HCT116 (cell line): Measurements from ENCODE around the gene LYPD3. TPM values are rescaled to one million over a fixed set of nuclear protein-coding genes. Genes with fewer than 3 reads are reported as not detected.

Source experiments
- ATAC-seq: fragments of 200-7000 bp; cut with Tn5 transposase; 2 replicates; pipeline ENCODE4 v1.9.1; 2020; ENCODE audit warnings: mild to moderate bottlenecking, moderate library complexity
- BruUV-seq: library from RNA; stranded (reverse); fragments of 400-500 nt; replicated peaks from 2 replicates; lab custom pipeline; 2021; lab: Mats Ljungman, UMichigan
- CTCF ChIA-PET: fragments of 300-600 bp; sonication (Branson Sonifier 250); formaldehyde crosslinking; loops from one replicate; lab custom pipeline; 2021; ENCODE audit warnings: antibody characterized with exemption; lab: Charles Lee
- POLR2A ChIA-PET: fragments of 300-600, 350-600 bp; sonication (Branson Sonifier 250); formaldehyde crosslinking; loops from one replicate; lab custom pipeline; 2021; ENCODE audit warnings: antibody characterized with exemption; lab: Charles Lee
- RAD21 ChIA-PET, 2 experiments: fragments of 300-600 bp; sonication (Branson Sonifier 250); formaldehyde crosslinking; loops; one replicate each; lab custom pipeline; 2023; ENCODE audit warnings: low total read pairs in 2 of 2; ENCODE audit not compliant: uncharacterized antibody in 2 of 2, unreplicated experiment in 2 of 2, low non-redundant PET in 1 of 2; lab: Charles Lee
- DNase-seq: peaks from one replicate; pipeline ENCODE4 v3.0.0-alpha.2; 2010; ENCODE audit warnings: low read depth, low spot score
- H2AFZ ChIP-seq: fragments of 200-600 bp; shearing (Covaris generic), sonication (generic); 2 replicates; pipeline ENCODE4 v1.6.1; 2017; ENCODE audit warnings: low read depth, mixed run types, mixed read lengths, antibody characterized with exemption, low read length; ENCODE audit not compliant: poor library complexity, severe bottlenecking
- H3K27ac ChIP-seq: 2 replicates; pipeline ENCODE4 v1.5.1; 2012; ENCODE audit warnings: low read depth, low read length
- H3K27me3 ChIP-seq: fragments of 200-600 bp; sonication (generic); 2 replicates; pipeline ENCODE4 v1.6.1; 2016; ENCODE audit warnings: mixed run types, low read length, mixed read lengths; ENCODE audit not compliant: insufficient read depth
- H3K36me3 ChIP-seq, 2 experiments: fragments of 200-500 bp in 1 of 2; fragments of 200-600 bp in 1 of 2; sonication (Bioruptor generic) in 1 of 2; sonication (generic) in 1 of 2; 2 replicates each; pipeline versions ENCODE4 v1.5.1 to v1.6.1; 2014 to 2016; ENCODE audit warnings: low read length in 2 of 2, inconsistent platforms in 1 of 2, mixed read lengths in 1 of 2, mixed run types in 1 of 2; ENCODE audit not compliant: insufficient read depth in 2 of 2, control insufficient read depth in 1 of 2
- H3K4me1 ChIP-seq, 2 experiments: fragments of 200-600 bp in 1 of 2; sonication (generic) in 1 of 2; 2 replicates each; pipeline versions ENCODE4 v1.5.1 to v1.6.1; 2012 to 2017; ENCODE audit warnings: low read length in 2 of 2, inconsistent platforms in 1 of 2, mild to moderate bottlenecking in 1 of 2, mixed read lengths in 1 of 2, mixed run types in 1 of 2, moderate library complexity in 1 of 2; ENCODE audit not compliant: insufficient read depth in 2 of 2, control insufficient read depth in 1 of 2
- H3K4me2 ChIP-seq: fragments of 200-600 bp; sonication (generic); 2 replicates; pipeline ENCODE4 v1.6.1; 2017; ENCODE audit warnings: mixed run types, low read length, mixed read lengths
- H3K4me3 ChIP-seq, 2 experiments: fragments of 200-600 bp in 1 of 2; sonication (generic) in 1 of 2; replicated peaks in 1 of 2; 2 replicates each; pipeline ENCODE4 v1.5.1; 2011 to 2016; ENCODE audit warnings: low read length in 2 of 2, control low read depth in 1 of 2, low read depth in 1 of 2, mild to moderate bottlenecking in 1 of 2, mixed read lengths in 1 of 2, mixed run types in 1 of 2
- H3K79me2 ChIP-seq: fragments of 200-600 bp; sonication (generic); 2 replicates; pipeline ENCODE4 v1.6.1; 2017; ENCODE audit warnings: mild to moderate bottlenecking, mixed run types, low read length, moderate library complexity, mixed read lengths; ENCODE audit not compliant: insufficient read depth
- H3K9ac ChIP-seq: fragments of 200-600 bp; sonication (generic); 2 replicates; pipeline ENCODE4 v1.6.1; 2016; ENCODE audit warnings: low read length, mixed read lengths
- H3K9me2 ChIP-seq: fragments of 200-600 bp; sonication (generic), shearing (Covaris generic); 2 replicates; pipeline ENCODE4 v1.6.1; 2017; ENCODE audit warnings: mixed run types, mild to moderate bottlenecking, moderate library complexity; ENCODE audit not compliant: insufficient read depth
- H3K9me3 ChIP-seq, 2 experiments: fragments of 200-500 bp in 1 of 2; fragments of 200-600 bp in 1 of 2; sonication (Bioruptor generic) in 1 of 2; sonication (generic) in 1 of 2; 2 replicates each; pipeline ENCODE4 v1.6.1; 2014 to 2017; ENCODE audit warnings: low read length in 2 of 2, mixed read lengths in 2 of 2, inconsistent platforms in 1 of 2, low read depth in 1 of 2, mild to moderate bottlenecking in 1 of 2, mixed run types in 1 of 2, moderate library complexity in 1 of 2; ENCODE audit not compliant: control insufficient read depth in 1 of 2, insufficient read depth in 1 of 2
- H4K20me1 ChIP-seq: fragments of 200-600 bp; sonication (generic), shearing (Covaris generic); 2 replicates; pipeline ENCODE4 v1.6.1; 2017; ENCODE audit warnings: mixed run types, mild to moderate bottlenecking, moderate library complexity; ENCODE audit not compliant: insufficient read depth
- ATF3 ChIP-seq: IDR thresholded peaks from 2 replicates; pipeline ENCODE4 v1.6.1; 2012
- CBX3 ChIP-seq: IDR thresholded peaks from 2 replicates; pipeline ENCODE4 v1.6.1; 2012; ENCODE audit warnings: low read depth
- CEBPB ChIP-seq: IDR thresholded peaks from 2 replicates; pipeline ENCODE4 v1.6.1; 2012; ENCODE audit warnings: low read depth
- ELF1 ChIP-seq: IDR thresholded peaks from 2 replicates; pipeline ENCODE4 v1.6.1; 2012; ENCODE audit warnings: low read depth, borderline replicate concordance
- EZH2 ChIP-seq: fragments of 200-600 bp; sonication (generic); IDR thresholded peaks from 2 replicates; pipeline ENCODE4 v1.6.1; 2017; ENCODE audit warnings: antibody characterized with exemption, mixed run types
- EZH2phosphoT487 ChIP-seq: fragments of 200-600 bp; IDR thresholded peaks from 2 replicates; pipeline ENCODE4 v1.6.1; 2018; ENCODE audit warnings: antibody characterized with exemption, borderline replicate concordance
- FOSL1 ChIP-seq: IDR thresholded peaks from 2 replicates; pipeline ENCODE4 v1.6.1; 2012; ENCODE audit warnings: low read depth
- MAX ChIP-seq: IDR thresholded peaks from 2 replicates; pipeline ENCODE4 v1.6.1; 2012
- POLR2A ChIP-seq: IDR thresholded peaks from 2 replicates; pipeline ENCODE4 v1.7.0; 2011; ENCODE audit warnings: borderline replicate concordance; ENCODE audit not compliant: insufficient read depth, insufficient read length; ENCODE audit errors: extremely low read depth
- POLR2AphosphoS5 ChIP-seq: IDR thresholded peaks from 2 replicates; pipeline ENCODE4 v1.6.1; 2011; ENCODE audit warnings: mild to moderate bottlenecking, low read depth, low read length, moderate library complexity
- REST ChIP-seq: IDR thresholded peaks from 2 replicates; pipeline ENCODE4 v1.6.1; 2012; ENCODE audit warnings: low read depth
- SIN3A ChIP-seq: IDR thresholded peaks from 2 replicates; pipeline ENCODE4 v1.6.1; 2012; ENCODE audit warnings: low read depth
- SRF ChIP-seq: IDR thresholded peaks from 2 replicates; pipeline ENCODE4 v1.6.1; 2012; ENCODE audit warnings: low read depth
- TCF7L2 ChIP-seq: IDR thresholded peaks from 2 replicates; pipeline ENCODE4 v1.7.0; 2011; ENCODE audit warnings: borderline replicate concordance, inconsistent platforms; ENCODE audit not compliant: insufficient read depth, insufficient read length; ENCODE audit errors: extremely low read depth
- YY1 ChIP-seq: IDR thresholded peaks from 2 replicates; pipeline ENCODE4 v1.6.1; 2011; ENCODE audit warnings: low read length, low read depth, moderate library complexity, mild to moderate bottlenecking; ENCODE audit not compliant: insufficient replicate concordance; ENCODE audit errors: extremely low read depth
- ZFX ChIP-seq: fragments of 450-650 bp; IDR thresholded peaks from 2 replicates; pipeline ENCODE4 v1.6.1; 2017
- ZNF274 ChIP-seq: fragments of 200-500 bp; sonication (Bioruptor generic); IDR thresholded peaks from 2 replicates; pipeline ENCODE4 v1.6.1; 2014; ENCODE audit warnings: mild to moderate bottlenecking, low read depth, low read length, inconsistent platforms
- intact Hi-C: fragments of 100-400 bp; cut with micrococcal nuclease; formaldehyde crosslinking; loops from 2 replicates; pipeline ENCODE4 v1.10.0; 2022
- total RNA-seq: library from RNA; stranded (reverse); gene quantifications from one replicate; pipeline ENCODE4 v1.2.1, GENCODE V29; 2021; ENCODE audit not compliant: unreplicated experiment

LYPD3 gene
- total RNA-seq, 1 experiment from 2014 or later = 3.6 TPM

GRCh38 chr19:43489310-43489709, 23.9 kb upstream of the LYPD3 start:
- ChIA-PET CTCF (no interaction called here), RAD21 (interaction anchor here in 1 of 2 experiments (0.7 kb wide), 1 partner anchor 1760 kb away, joined by 3 read pairs; no protein-coding TSS in a partner anchor)
- H3K27me3 ChIP-seq = no peaks in the 10 kb centered on the region

GRCh38 chr19:43488179-43488578, 22.8 kb upstream of the LYPD3 start:
- intact Hi-C loops = no loop called here
- BruUV-seq = no TSS peak
- TF ChIP-seq CEBPB (no peak), ATF3 (no peak), TCF7L2 (no peak), REST (no peak), YY1 (no peak), EZH2 (no peak), CBX3 (no peak), MAX (no peak)

More at GRCh38 chr19:43489310-43489709, 23.9 kb upstream of the LYPD3 start:
- Histone ChIP-seq H3K36me3 (no peaks in the 10 kb centered on the region; a peak in 1 of 4 replicates), H3K4me1 (no peaks in the 10 kb centered on the region), H4K20me1 (no peaks in the 10 kb centered on the region), H3K27ac (no peak overlapping the region), H3K9me3 (no peaks in the 10 kb centered on the region), H3K9ac (no peak overlapping the region), H2AFZ (no peak overlapping the region), H3K9me2 (no peaks in the 10 kb centered on the region), H3K4me2 (no peak overlapping the region)
- ATAC-seq (no peak), DNase-seq (no peak)
- POLR2A ChIA-PET = no interaction called here
- TF ChIP-seq ZNF274 = no peak
- TF ChIP-seq ZFX = no peak
- TF ChIP-seq YY1 = no peak
- no peak for TF ChIP-seq FOSL1
- TF ChIP-seq CBX3 = no peak
- no peak for TF ChIP-seq POLR2A
- no peak for TF ChIP-seq ATF3
- TF ChIP-seq CEBPB = no peak
- no peak for TF ChIP-seq SRF
- TF ChIP-seq POLR2AphosphoS5 = no peak
- no peak for TF ChIP-seq ELF1
- TF ChIP-seq SIN3A = no peak
- TF ChIP-seq EZH2 = no peak
- no peak for TF ChIP-seq EZH2phosphoT487
- TF ChIP-seq, all 23 proteins: peak for 0
- Histone ChIP-seq H3K4me3 (no peak overlapping the region), H3K79me2 (no peaks in the 10 kb centered on the region)
- intact Hi-C loops = no loop called here
- no TSS peak for BruUV-seq

More at GRCh38 chr19:43488179-43488578, 22.8 kb upstream of the LYPD3 start:
- no peak overlapping the region for H2AFZ ChIP-seq
- no peak overlapping the region for H3K9ac ChIP-seq
- ChIA-PET POLR2A (no interaction called here), CTCF (no interaction called here), RAD21 (no interaction called here)
- H3K27me3 ChIP-seq = no peaks in the 10 kb centered on the region
- no peaks in the 10 kb centered on the region for H3K4me1 ChIP-seq
- no peaks in the 10 kb centered on the region for H3K9me2 ChIP-seq
- H3K79me2 ChIP-seq = no peaks in the 10 kb centered on the region
- ATAC-seq (no peak), DNase-seq (no peak)
- no peak overlapping the region for H3K4me3 ChIP-seq
- no peaks in the 10 kb centered on the region for H3K9me3 ChIP-seq
- no peaks in the 10 kb centered on the region for H3K36me3 ChIP-seq
- H3K27ac ChIP-seq = no peak overlapping the region
- no peak overlapping the region for H3K4me2 ChIP-seq
- no peaks in the 10 kb centered on the region for H4K20me1 ChIP-seq
